HG03066 (cell line): ENCODE results near the gene CTNNA2.
"Not testable (repeated sequence)": the region's sequence is repeated elsewhere in the genome, so short reads cannot be mapped to it uniquely, and the experiment has no call there.

Experiments
- ATAC-seq: cut with Tn5 transposase; IDR thresholded peaks from one replicate; pipeline ENCODE4 v1.9.1; 2021; ENCODE audit warnings: low read depth; ENCODE audit not compliant: unreplicated experiment

The CTNNA2 gene

GRCh38 chr2:80012061-80012460 lies 499.2 kb downstream of the CTNNA2 start:
- no peak for ATAC-seq

- no peak for ATAC-seq
Measured at GRCh38 chr2:80014637-80015036, 501.8 kb downstream of the CTNNA2 start.

GRCh38 chr2:80016171-80016570 lies 503.3 kb downstream of the CTNNA2 start:
- ATAC-seq, result no peak

- no peak for ATAC-seq
Measured at GRCh38 chr2:80019571-80020460, 507.0 kb downstream of the CTNNA2 start.

- no peak for ATAC-seq
Measured at GRCh38 chr2:80022018-80022417, 509.2 kb downstream of the CTNNA2 start.

- no peak for ATAC-seq
Measured at GRCh38 chr2:80026040-80026729, 513.3 kb downstream of the CTNNA2 start.

- no peak for ATAC-seq
Measured at GRCh38 chr2:80028051-80028450, 515.2 kb downstream of the CTNNA2 start.

- ATAC-seq, result no peak
Measured at GRCh38 chr2:80028584-80028983, 515.7 kb downstream of the CTNNA2 start.

- no peak for ATAC-seq
Measured at GRCh38 chr2:80030135-80030534, 517.3 kb downstream of the CTNNA2 start.

GRCh38 chr2:80032684-80033083 lies 519.8 kb downstream of the CTNNA2 start:
- ATAC-seq, result not testable (repeated sequence)

GRCh38 chr2:80035749-80036285 lies 523.0 kb downstream of the CTNNA2 start:
- no peak for ATAC-seq

- ATAC-seq, result no peak
Measured at GRCh38 chr2:80037310-80037709, 524.5 kb downstream of the CTNNA2 start.

GRCh38 chr2:80040226-80040625 lies 527.4 kb downstream of the CTNNA2 start:
- no peak for ATAC-seq

GRCh38 chr2:80042635-80043034 lies 529.8 kb downstream of the CTNNA2 start:
- ATAC-seq, result no peak

- no peak for ATAC-seq
Measured at GRCh38 chr2:80048296-80048695, 535.4 kb downstream of the CTNNA2 start.

GRCh38 chr2:80050246-80050645 lies 537.4 kb downstream of the CTNNA2 start:
- no peak for ATAC-seq

- ATAC-seq, result no peak
Measured at GRCh38 chr2:80053522-80054345, 540.9 kb downstream of the CTNNA2 start.

- no peak for ATAC-seq
Measured at GRCh38 chr2:80054346-80054675, 541.5 kb downstream of the CTNNA2 start.

GRCh38 chr2:80057956-80058355 lies 545.1 kb downstream of the CTNNA2 start:
- ATAC-seq, result no peak

GRCh38 chr2:80058562-80058961 lies 545.7 kb downstream of the CTNNA2 start:
- no peak for ATAC-seq

- no peak for ATAC-seq
Measured at GRCh38 chr2:80059447-80059846, 546.6 kb downstream of the CTNNA2 start.
